Activated T-helper 2 cell treated with anti-CD3 and anti-CD28 coated beads, Interferon-gamma antibody, Interleukin-2, Interleukin-4, amounts not matched to agents 10 μg/mL and 5 μg/mL and 100 μg/mL, durations not matched to agents 14 hours and 24 hours and 36 hours (primary cell): Measurements from ENCODE around the gene PHKB. TPM values are rescaled to one million over a fixed set of nuclear protein-coding genes. Genes with fewer than 3 reads are reported as not detected.

Experiments
- DNase-seq: peaks from one replicate; pipeline ENCODE4 v3.0.0; 2021; ENCODE audit warnings: low spot score
- H3K27ac Mint-ChIP-seq: one replicate; pipeline ENCODE4 v1.8.0; 2021; ENCODE audit warnings: mixed read lengths
- H3K27me3 Mint-ChIP-seq: one replicate; pipeline ENCODE4 v1.8.0; 2021; ENCODE audit warnings: low read depth, mixed read lengths
- H3K36me3 Mint-ChIP-seq: one replicate; pipeline ENCODE4 v1.8.0; 2021; ENCODE audit warnings: low read depth, mixed read lengths
- H3K4me1 Mint-ChIP-seq: one replicate; pipeline ENCODE4 v1.8.0; 2021; ENCODE audit warnings: low read depth, mixed read lengths
- H3K4me3 Mint-ChIP-seq: one replicate; pipeline ENCODE4 v1.8.0; 2021; ENCODE audit warnings: low read depth, mild to moderate bottlenecking, moderate library complexity, mixed read lengths
- H3K9me3 Mint-ChIP-seq: one replicate; pipeline ENCODE4 v1.8.0; 2021; ENCODE audit warnings: mixed read lengths
- intact Hi-C: fragments of 100-400 bp; cut with micrococcal nuclease; formaldehyde crosslinking; loops from one replicate; pipeline ENCODE4 v1.15.1; 2023
- total RNA-seq: library from RNA; stranded (reverse); gene quantifications from 2 replicates; pipeline ENCODE4 v1.2.3, GENCODE V29; 2022

PHKB gene
- total RNA-seq, 1 donor from 2014 or later: 29.7 TPM

- no peaks in the 10 kb centered on the region for H3K36me3 Mint-ChIP-seq
- no peak overlapping the region for H3K4me3 Mint-ChIP-seq
- H3K27ac Mint-ChIP-seq: no peak overlapping the region
- no peaks in the 10 kb centered on the region for H3K9me3 Mint-ChIP-seq
- intact Hi-C loops: no loop called here
- peaks cover 3% of the 10 kb centered on the region for H3K4me1 Mint-ChIP-seq
- DNase-seq: no peak
- peaks cover 36% of the 10 kb centered on the region for H3K27me3 Mint-ChIP-seq
These were observed 264.1 kb downstream of the PHKB start for GRCh38 chr16:47725188-47725695.

- H3K27me3 Mint-ChIP-seq: peaks cover 33% of the 10 kb centered on the region
- H3K4me3 Mint-ChIP-seq: no peak overlapping the region
- intact Hi-C loops: no loop called here
- DNase-seq: no peak
- no peaks in the 10 kb centered on the region for H3K36me3 Mint-ChIP-seq
- no peaks in the 10 kb centered on the region for H3K9me3 Mint-ChIP-seq
- no peak overlapping the region for H3K27ac Mint-ChIP-seq
- peaks cover 3% of the 10 kb centered on the region for H3K4me1 Mint-ChIP-seq
These were observed 265.0 kb downstream of the PHKB start for GRCh38 chr16:47726031-47726675.

GRCh38 chr16:47727131-47727530 is 266.0 kb downstream of the PHKB start:
- no peaks in the 10 kb centered on the region for H3K36me3 Mint-ChIP-seq
- H3K9me3 Mint-ChIP-seq: no peaks in the 10 kb centered on the region
- intact Hi-C loops: no loop called here
- no peak overlapping the region for H3K27ac Mint-ChIP-seq
- no peak overlapping the region for H3K4me3 Mint-ChIP-seq
- peaks cover 5% of the 10 kb centered on the region for H3K4me1 Mint-ChIP-seq
- DNase-seq: no peak
- peaks cover 31% of the 10 kb centered on the region for H3K27me3 Mint-ChIP-seq

- Mint-ChIP-seq H3K4me3 (no peak overlapping the region), H3K27me3 (peaks cover 25% of the 10 kb centered on the region), H3K4me1 (peaks cover 13% of the 10 kb centered on the region), H3K9me3 (no peaks in the 10 kb centered on the region), H3K36me3 (no peaks in the 10 kb centered on the region), H3K27ac (no peak overlapping the region)
- intact Hi-C loops: no loop called here
- no peak for DNase-seq
These were observed 267.1 kb downstream of the PHKB start for GRCh38 chr16:47728205-47728604.

GRCh38 chr16:47729701-47730100 is 268.6 kb downstream of the PHKB start:
- Mint-ChIP-seq H3K9me3 (no peaks in the 10 kb centered on the region), H3K36me3 (no peaks in the 10 kb centered on the region), H3K27ac (no peak overlapping the region), H3K27me3 (peaks cover 14% of the 10 kb centered on the region), H3K4me1 (peaks cover 13% of the 10 kb centered on the region), H3K4me3 (no peak overlapping the region)
- intact Hi-C loops: loop anchor here (5.0 kb wide), 1 partner anchor 267 kb away; the partner anchor contains the start of genes ITFG1 and PHKB
- no peak for DNase-seq

GRCh38 chr16:47731252-47731651 is 270.1 kb downstream of the PHKB start:
- Mint-ChIP-seq H3K27me3 (peaks cover 12% of the 10 kb centered on the region), H3K36me3 (no peaks in the 10 kb centered on the region), H3K9me3 (no peaks in the 10 kb centered on the region), H3K4me3 (no peak overlapping the region), H3K4me1 (peaks cover 13% of the 10 kb centered on the region), H3K27ac (no peak overlapping the region)
- intact Hi-C loops: loop anchor here (5.0 kb wide), 1 partner anchor 269 kb away; the partner anchor contains the start of genes ITFG1 and PHKB
- DNase-seq: no peak

GRCh38 chr16:47732122-47732521 is 271.0 kb downstream of the PHKB start:
- no peaks in the 10 kb centered on the region for H3K36me3 Mint-ChIP-seq
- H3K4me1 Mint-ChIP-seq: peaks cover 13% of the 10 kb centered on the region
- H3K27me3 Mint-ChIP-seq: peaks cover 14% of the 10 kb centered on the region
- H3K9me3 Mint-ChIP-seq: no peaks in the 10 kb centered on the region
- no peak overlapping the region for H3K27ac Mint-ChIP-seq
- H3K4me3 Mint-ChIP-seq: no peak overlapping the region
- no peak for DNase-seq
- intact Hi-C loops: loop anchor here (1.0 to 5.0 kb wide), 2 partner anchors 19 to 270 kb away; partner anchors contain the start of genes ITFG1 and PHKB

- Mint-ChIP-seq H3K27me3 (peaks cover 14% of the 10 kb centered on the region), H3K4me1 (peaks cover 13% of the 10 kb centered on the region), H3K9me3 (no peaks in the 10 kb centered on the region), H3K36me3 (no peaks in the 10 kb centered on the region), H3K27ac (peak overlapping the region; percentile 62), H3K4me3 (no peak overlapping the region)
- no peak for DNase-seq
- intact Hi-C loops: loop anchor here (1.0 to 5.0 kb wide), 3 partner anchors 19 to 270 kb away; partner anchors contain the start of genes ITFG1 and PHKB
These were observed 271.5 kb downstream of the PHKB start for GRCh38 chr16:47732523-47733111.

GRCh38 chr16:47734081-47734857 is 273.1 kb downstream of the PHKB start:
- H3K9me3 Mint-ChIP-seq: no peaks in the 10 kb centered on the region
- intact Hi-C loops: loop anchor here (5.0 kb wide), 1 partner anchor 272 kb away; the partner anchor contains the start of genes ITFG1 and PHKB
- peaks cover 10% of the 10 kb centered on the region for H3K4me1 Mint-ChIP-seq
- peaks cover 8% of the 10 kb centered on the region for H3K27me3 Mint-ChIP-seq
- DNase-seq: no peak
- no peaks in the 10 kb centered on the region for H3K36me3 Mint-ChIP-seq
- no peak overlapping the region for H3K4me3 Mint-ChIP-seq
- no peak overlapping the region for H3K27ac Mint-ChIP-seq

GRCh38 chr16:47734987-47735594 is 274.0 kb downstream of the PHKB start:
- DNase-seq: no peak
- Mint-ChIP-seq H3K27ac (no peak overlapping the region), H3K27me3 (peaks cover 8% of the 10 kb centered on the region), H3K9me3 (no peaks in the 10 kb centered on the region), H3K4me3 (no peak overlapping the region), H3K36me3 (no peaks in the 10 kb centered on the region), H3K4me1 (peaks cover 10% of the 10 kb centered on the region)
- intact Hi-C loops: loop anchor here (5.0 kb wide), 1 partner anchor 273 kb away; the partner anchor contains the start of genes ITFG1 and PHKB

GRCh38 chr16:47750371-47750770 is 289.2 kb downstream of the PHKB start:
- no peak overlapping the region for H3K4me3 Mint-ChIP-seq
- no peaks in the 10 kb centered on the region for H3K9me3 Mint-ChIP-seq
- DNase-seq: no peak
- no peak overlapping the region for H3K27ac Mint-ChIP-seq
- peaks cover 7% of the 10 kb centered on the region for H3K27me3 Mint-ChIP-seq
- H3K4me1 Mint-ChIP-seq: no peaks in the 10 kb centered on the region
- H3K36me3 Mint-ChIP-seq: no peaks in the 10 kb centered on the region
- intact Hi-C loops: no loop called here
